NCI-H2081 (cell line): ENCODE results near the gene LTBR.
"Not testable (repeated sequence)": the region's sequence is repeated elsewhere in the genome, so short reads cannot be mapped to it uniquely, and the experiment has no call there.

ENCODE experiments used
- DNase-seq, 2 experiments: peaks; one replicate each; lab custom pipeline; 2025; lab: John Stamatoyannopoulos, UW

Gene LTBR

DNA sequence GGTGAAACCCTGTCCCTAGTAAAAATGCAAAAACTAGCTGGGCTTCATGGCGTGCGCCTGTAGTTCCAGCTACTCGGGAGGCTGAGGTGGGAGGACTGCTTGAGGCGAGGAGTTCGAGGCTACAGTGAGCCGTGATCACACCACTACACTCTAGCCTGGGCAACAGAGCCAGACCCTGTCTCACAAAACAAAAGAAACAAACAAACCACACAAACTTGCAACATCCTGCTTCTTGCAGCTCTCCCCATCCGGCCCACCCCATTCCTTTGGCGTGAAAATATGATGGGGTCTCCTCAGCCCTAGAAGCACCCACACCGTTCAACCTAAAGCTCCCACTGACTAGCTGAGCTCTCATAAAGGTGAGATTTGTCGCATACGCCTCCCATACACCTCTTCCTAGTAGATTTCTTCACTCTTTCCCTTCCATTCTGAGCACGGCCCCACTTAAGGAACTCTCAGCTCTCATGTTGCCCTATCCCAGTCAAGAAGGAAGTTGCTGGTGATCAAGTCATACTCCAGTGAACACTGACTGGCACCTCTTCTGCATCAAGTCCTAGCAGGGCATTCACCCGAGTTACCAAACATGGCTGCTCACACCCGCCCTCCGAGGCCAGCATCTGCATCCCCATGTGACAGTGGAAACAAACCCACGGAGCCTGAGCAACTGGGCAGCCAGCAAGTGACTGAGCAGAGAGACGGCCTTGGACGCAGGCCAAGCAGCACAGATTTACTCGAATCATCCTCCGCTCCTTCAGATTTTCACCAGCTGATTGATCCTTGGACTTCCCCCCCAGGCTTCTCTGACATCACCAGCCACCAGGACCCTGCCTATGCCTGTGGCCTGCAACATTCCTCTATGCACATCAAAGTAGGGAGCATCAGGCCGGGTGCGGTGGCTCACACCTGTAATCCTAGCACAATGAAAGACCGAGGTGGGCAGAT lies 41.9 kb downstream of the LTBR start:
- no peak for DNase-seq

DNA sequence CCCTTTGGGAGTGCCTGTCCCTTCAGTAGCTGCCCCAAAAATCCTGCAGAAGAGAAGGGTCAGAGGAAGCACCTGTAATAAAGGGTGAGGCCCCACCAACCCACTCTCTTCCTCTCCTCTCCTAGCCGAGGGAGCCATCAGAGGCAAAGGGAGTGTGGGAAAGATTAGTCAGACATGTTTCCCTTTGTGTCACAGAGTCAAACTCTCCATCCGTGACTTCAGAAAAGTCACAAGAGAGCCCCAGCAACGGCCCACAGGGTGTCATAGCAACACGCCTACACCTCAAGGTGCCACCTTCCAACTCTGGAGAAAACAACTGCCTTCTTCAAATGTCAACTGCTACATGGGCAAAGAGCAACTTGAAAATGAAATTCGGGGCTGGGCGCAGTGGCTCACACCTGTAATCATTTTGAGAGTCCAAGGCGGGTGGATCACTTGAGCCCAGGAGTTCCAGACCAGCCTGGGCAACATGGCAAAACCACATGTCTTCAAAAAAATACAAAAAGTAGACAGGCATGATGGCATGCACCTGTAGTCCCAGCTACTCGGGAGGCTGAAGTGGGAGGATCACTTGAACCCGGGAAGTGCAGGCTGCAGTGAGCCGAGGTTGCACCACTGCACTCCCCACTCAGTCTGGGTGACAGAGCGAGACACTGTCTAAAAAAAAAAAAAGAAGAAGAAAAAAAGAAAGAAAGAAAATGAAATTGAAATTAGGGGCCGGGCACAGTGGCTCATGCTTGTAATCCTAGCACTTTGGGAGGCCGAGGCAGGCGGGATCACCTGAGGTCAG lies 43.1 kb downstream of the LTBR start:
- no peak for DNase-seq

DNA sequence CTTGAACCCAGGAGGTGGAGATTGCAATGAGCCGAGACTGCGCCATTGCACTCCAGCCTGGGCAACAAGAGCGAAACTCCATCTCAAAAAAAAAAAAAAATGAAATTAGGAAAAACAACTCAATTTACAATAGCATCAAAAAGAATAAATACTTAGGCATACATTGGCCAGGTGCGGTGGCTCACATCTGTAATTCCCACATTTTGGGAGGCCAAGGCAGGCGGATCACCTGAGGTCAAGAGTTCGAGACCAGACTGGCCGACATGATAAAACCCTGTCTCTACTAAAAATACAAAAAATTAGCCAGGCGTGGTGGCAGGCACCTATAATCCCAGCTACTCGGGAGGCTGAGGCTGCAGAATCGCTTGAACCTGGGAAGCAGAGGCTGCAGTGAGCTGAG lies 43.8 kb downstream of the LTBR start:
- not testable (repeated sequence) for DNase-seq

DNA sequence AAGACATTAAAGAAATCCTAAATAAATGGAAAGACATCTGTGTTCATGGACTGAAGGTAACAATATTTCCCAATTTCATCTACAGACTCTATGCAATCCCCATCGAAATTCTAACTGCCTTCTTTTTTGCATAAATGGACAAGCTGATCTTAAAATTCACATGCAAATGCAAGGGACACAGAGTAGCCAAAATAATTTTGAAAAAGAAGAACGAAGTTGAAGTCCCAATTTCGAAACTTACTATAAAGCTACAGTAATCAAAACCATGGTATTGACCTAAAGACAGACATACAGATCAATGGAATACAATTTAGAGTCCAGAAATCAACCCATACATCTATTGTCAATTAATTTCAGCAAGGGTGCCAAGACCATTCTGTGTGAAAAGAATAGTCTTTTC lies 44.4 kb downstream of the LTBR start:
- DNase-seq, result no peak

DNA sequence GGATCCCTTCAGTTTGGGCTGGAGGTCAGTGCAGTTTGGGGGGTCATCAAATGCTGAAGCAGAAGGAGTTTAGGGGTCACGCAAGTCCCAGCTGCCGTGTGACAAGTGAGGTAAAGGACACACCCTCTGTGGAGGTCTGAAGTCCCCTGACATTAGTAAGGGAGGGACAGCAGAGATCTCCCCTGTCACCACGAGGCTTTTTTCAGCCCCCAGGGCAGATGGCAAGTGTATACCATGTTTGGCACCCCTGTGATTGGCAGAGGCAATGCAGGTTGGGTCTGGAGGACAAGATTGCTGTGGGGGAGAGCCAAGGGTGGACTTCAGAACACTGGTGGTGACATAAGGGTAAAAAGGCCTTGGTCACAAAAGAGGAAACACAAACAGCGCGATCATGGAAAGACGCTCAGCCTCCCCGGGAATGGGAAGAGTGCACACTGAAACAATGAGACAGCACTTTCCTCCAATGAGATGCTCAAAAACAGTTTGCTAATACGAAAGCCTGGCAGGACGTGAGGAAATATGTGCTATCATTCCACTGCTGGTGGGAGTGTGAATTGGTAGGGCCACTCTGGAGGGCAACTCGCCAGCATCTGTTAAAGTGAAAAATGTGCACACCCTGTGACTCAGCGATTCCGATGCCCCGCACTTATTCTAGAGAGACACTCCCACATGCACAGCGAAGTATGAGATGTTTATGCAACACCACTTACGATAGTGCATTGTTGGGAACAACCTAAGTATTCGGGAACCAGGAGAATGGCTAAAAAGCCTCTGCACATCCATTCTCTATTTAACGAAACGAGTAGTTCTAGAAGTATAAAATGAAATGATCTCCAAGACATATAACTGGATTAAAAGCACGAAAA lies 46.4 kb downstream of the LTBR start:
- DNase-seq, result no peak

DNA sequence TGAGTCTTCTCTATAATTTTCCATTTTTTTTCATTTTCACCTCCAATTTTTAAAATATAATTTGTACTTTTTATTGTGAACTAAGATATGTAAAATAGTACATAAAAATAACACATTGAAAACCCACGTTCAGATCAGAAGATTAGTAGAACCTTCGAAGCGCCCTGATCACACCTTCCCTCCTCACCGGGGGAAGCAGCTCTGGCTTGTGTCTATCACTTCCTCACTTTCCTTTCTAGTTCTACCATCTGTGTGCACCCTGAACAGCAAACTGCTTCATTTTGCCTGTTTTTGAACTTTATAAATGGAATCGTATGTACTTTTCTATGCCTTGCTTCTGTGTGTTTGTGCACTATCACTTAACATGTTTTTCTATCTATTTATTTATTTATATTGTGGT lies 49.0 kb downstream of the LTBR start:
- no peak for DNase-seq

DNA sequence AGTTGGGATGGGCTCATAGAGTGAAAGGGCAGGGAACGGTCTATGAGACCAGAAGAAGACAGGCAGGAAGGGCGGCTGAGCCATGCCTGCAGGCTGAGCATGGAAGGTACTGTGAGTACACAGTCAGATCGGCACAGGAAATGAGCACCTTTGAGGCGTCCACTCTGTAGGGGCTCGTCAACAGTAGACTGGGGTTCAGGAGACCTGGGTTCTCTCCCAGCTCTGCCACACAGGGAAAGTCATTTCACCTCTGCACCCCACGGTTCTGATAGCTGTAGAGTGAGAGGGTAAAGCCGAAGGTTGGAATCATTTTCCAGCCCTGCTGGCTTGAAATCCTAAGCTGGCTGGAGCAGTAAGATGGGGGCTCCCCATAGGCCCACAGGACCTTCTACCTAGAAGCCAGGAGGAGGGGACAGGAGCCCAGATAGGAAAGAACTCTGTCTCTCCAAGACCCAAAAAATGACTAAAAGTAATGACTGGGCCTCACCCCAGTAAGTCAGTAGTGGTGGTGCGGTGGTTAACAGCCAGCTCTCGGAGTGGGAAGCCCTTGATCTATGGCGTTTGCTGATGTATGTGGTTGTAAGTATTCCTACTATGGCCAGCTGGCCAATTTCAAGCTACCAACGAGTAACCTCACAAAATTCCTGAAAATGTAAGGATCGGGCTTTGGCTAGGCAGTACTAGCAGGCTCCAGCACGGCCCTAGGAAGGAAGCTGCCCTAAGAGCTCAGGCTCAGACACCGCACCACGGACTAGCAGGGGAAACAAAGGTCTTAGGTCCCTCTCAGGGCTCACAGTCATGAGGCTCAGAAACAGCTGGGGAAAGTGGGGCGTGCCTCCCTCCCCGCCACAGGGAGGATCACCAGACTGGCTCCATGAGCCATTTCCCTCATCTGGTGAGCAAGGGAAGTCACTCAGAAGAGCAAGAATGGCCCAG lies 50.5 kb downstream of the LTBR start:
- DNase-seq, result no peak

DNA sequence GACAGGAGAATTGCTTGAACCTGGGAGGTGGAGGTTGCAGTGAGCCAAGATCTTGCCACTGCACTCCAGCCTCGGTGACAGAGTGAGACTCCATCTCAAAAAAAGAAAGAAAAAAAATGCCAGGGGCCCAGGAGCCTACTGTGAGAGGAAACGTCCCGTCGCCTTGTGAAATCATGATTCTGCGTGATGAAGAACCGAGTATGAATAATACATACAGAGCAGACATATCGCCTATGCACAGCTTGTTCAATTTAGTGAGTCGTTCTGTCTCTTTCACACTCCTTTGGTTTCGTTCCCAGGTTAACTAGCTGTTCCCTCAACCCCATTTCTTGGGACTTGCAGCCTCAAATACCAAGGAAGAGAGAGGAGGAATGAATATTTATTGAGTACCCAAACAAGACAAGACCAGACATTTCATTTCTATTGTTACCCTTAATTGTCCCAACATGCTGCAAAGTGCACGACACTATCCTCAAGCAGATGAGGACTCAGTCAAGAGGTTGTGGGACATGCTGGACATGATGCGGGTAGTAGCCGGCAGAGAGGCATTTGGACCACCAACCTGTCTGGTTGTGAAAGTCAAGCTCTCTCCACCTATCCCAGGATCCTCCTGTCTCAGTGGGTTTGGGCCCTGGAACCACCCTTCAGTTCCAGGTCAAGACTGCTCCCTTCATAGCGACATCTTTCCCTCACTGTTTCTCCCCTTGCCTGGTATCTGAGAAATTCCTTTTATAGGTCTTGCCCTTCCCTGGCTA lies 52.2 kb downstream of the LTBR start:
- no peak for DNase-seq

DNA sequence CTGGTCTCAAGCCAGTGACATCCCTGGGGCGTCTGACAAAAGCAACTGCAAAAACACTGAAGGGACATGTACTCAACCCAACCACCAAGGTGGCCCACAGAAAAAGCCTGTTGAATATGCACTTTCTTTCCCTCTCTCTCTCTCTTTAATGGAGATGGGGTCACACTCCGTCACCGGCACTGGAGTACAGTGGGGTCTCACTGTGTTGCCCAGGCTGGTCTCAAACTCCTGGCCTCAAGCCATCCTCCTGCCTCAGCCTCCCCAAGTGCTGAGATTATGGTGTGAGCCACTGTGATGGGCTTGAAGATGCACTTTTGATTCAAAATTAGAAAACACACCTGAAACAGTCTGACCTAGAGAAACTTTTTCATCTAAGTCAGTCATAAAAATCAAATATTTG lies 53.6 kb downstream of the LTBR start:
- DNase-seq, result no peak

DNA sequence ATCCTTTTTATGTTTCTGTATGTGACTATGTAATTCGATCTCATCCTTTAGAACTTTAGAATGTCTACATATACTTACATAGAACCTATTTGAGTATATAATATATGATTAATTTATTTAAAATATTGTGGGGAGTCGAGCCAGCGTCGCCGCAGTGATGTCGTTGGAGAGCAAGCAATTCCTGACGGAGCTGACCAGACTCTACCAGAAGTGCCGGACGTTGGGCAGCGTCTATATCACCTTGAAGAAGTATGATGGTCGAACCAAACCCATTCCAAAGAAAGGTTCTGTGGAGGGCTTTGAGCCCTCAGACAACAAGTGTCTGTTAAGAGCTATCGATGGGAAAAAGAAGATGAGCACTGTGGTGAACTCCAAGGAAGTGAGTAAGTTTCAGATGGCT lies 54.4 kb downstream of the LTBR start:
- no peak for DNase-seq

DNA sequence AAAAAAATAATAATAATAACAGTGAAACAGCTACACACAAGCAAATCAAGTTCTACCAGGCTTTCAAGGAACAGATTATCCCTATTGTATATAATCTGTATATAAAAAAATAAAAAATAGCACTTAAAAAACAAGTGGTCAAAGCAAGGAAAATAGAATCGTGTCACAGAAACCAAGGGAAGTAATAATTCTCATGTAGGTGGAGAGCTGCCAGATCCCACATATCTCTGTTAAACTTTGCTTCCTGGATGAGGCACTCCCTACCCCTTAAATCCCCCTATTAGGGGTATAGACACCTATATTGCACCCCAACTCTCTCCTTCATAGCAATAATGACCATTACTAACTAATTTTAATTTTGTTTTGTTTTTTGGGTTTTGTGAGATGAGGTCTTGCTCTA lies 56.4 kb downstream of the LTBR start:
- no peak for DNase-seq
